Liver (tissue), 9 donors: ENCODE data around the gene GNG7. TPM values are rescaled to one million over a fixed set of nuclear protein-coding genes. Genes with fewer than 3 reads are reported as not detected.

Experiments used
- DNase-seq: peaks from one replicate; pipeline ENCODE4 v3.0.0-alpha.2; 2017; ENCODE audit warnings: low spot score
- H3K27ac ChIP-seq, 2 donors: one replicate each; pipeline ENCODE4 v1.7.0; 2013; ENCODE audit warnings: inconsistent platforms in 2 of 2, low read length in 2 of 2, control low read depth in 1 of 2, low read depth in 1 of 2, mild to moderate bottlenecking in 1 of 2
- H3K27me3 ChIP-seq, 4 donors: one replicate each; pipeline versions ENCODE4 v1.6.1 to v1.7.0; 2013; ENCODE audit warnings: low read length in 3 of 4, inconsistent platforms in 1 of 4, mild to moderate bottlenecking in 1 of 4, moderate library complexity in 1 of 4; ENCODE audit not compliant: control insufficient read depth in 4 of 4, insufficient read depth in 4 of 4
- H3K36me3 ChIP-seq, 4 donors: one replicate each; pipeline versions ENCODE4 v1.6.1 to v1.7.0; 2013; ENCODE audit warnings: low read length in 3 of 4, mild to moderate bottlenecking in 3 of 4, low read depth in 1 of 4, moderate library complexity in 1 of 4; ENCODE audit not compliant: control insufficient read depth in 4 of 4, insufficient read depth in 3 of 4
- H3K4me1 ChIP-seq, 4 donors: one replicate each; pipeline versions ENCODE4 v1.6.1 to v1.7.0; 2013; ENCODE audit warnings: low read length in 3 of 4, mild to moderate bottlenecking in 3 of 4, moderate library complexity in 1 of 4; ENCODE audit not compliant: control insufficient read depth in 4 of 4, insufficient read depth in 4 of 4
- H3K4me3 ChIP-seq, 3 donors: one replicate each; pipeline versions ENCODE4 v1.6.1 to v1.7.0; 2013; ENCODE audit warnings: low read length in 3 of 3, control low read depth in 1 of 3, low read depth in 1 of 3, mild to moderate bottlenecking in 1 of 3
- H3K9ac ChIP-seq, 2 donors: one replicate each; pipeline ENCODE4 v1.7.0; 2013; ENCODE audit warnings: low read length in 2 of 2, mild to moderate bottlenecking in 2 of 2, moderate library complexity in 2 of 2, control low read depth in 1 of 2, low read depth in 1 of 2
- H3K9me3 ChIP-seq, 4 donors: one replicate each; pipeline versions ENCODE4 v1.6.1 to v1.7.0; 2013; ENCODE audit warnings: low read length in 3 of 4; ENCODE audit not compliant: control insufficient read depth in 4 of 4
- EGR1 ChIP-seq, 2 donors: IDR thresholded peaks; 2 replicates each; pipeline ENCODE4 v1.6.1; 2016 to 2018; ENCODE audit warnings: antibody characterized with exemption in 2 of 2, low read depth in 2 of 2
- FOXA1 ChIP-seq: IDR thresholded peaks from 2 replicates; pipeline ENCODE4 v1.6.1; 2016; ENCODE audit warnings: antibody characterized with exemption
- FOXA2 ChIP-seq: IDR thresholded peaks from 2 replicates; pipeline ENCODE4 v1.6.1; 2016; ENCODE audit warnings: antibody characterized with exemption
- GABPA ChIP-seq, 2 donors: IDR thresholded peaks in 1 of 2; conservative IDR thresholded peaks in 1 of 2; 2 replicates each; pipeline ENCODE4 v1.6.1; 2016; ENCODE audit warnings: antibody characterized with exemption in 2 of 2, mild to moderate bottlenecking in 1 of 2, moderate library complexity in 1 of 2
- HNF4A ChIP-seq, 2 donors: conservative IDR thresholded peaks; 2 replicates each; pipeline ENCODE4 v1.6.1; 2016; ENCODE audit warnings: antibody characterized with exemption in 2 of 2, mild to moderate bottlenecking in 2 of 2
- HNF4G ChIP-seq: IDR thresholded peaks from 2 replicates; pipeline ENCODE4 v1.6.1; 2016; ENCODE audit warnings: antibody characterized with exemption
- JUND ChIP-seq, 2 donors: IDR thresholded peaks; 2 replicates each; pipeline ENCODE4 v1.6.1; 2016; ENCODE audit warnings: antibody characterized with exemption in 2 of 2
- MAX ChIP-seq: IDR thresholded peaks from 2 replicates; pipeline ENCODE4 v1.6.1; 2016; ENCODE audit warnings: antibody characterized with exemption
- NR2F2 ChIP-seq: IDR thresholded peaks from 2 replicates; pipeline ENCODE4 v1.6.1; 2016; ENCODE audit warnings: antibody characterized with exemption
- RAD21 ChIP-seq, 2 donors: IDR thresholded peaks; 2 replicates each; pipeline ENCODE4 v1.6.1; 2016; ENCODE audit warnings: antibody characterized with exemption in 2 of 2, mild to moderate bottlenecking in 2 of 2
- REST ChIP-seq: IDR thresholded peaks from 2 replicates; pipeline ENCODE4 v1.6.1; 2016; ENCODE audit warnings: antibody characterized with exemption, mild to moderate bottlenecking
- RXRA ChIP-seq, 2 donors: IDR thresholded peaks; 2 replicates each; pipeline ENCODE4 v1.6.1; 2017 to 2018; ENCODE audit warnings: antibody characterized with exemption in 2 of 2, mild to moderate bottlenecking in 1 of 2
- SP1 ChIP-seq: IDR thresholded peaks from 2 replicates; pipeline ENCODE4 v1.6.1; 2018; ENCODE audit warnings: antibody characterized with exemption, mild to moderate bottlenecking
- TAF1 ChIP-seq: conservative IDR thresholded peaks from 2 replicates; pipeline ENCODE4 v1.6.1; 2016; ENCODE audit warnings: antibody characterized with exemption, mild to moderate bottlenecking
- YY1 ChIP-seq: IDR thresholded peaks from 2 replicates; pipeline ENCODE4 v1.6.1; 2016; ENCODE audit warnings: antibody characterized with exemption, mild to moderate bottlenecking
- WGBS: extraction: QIAGEN DNeasy Blood & Tissue Kit; methylation state at CpG from one replicate; pipeline ENCODE4 v1.1.7; 2013; 5-methylcytosine and 5-hydroxymethylcytosine counted together
- polyA plus RNA-seq, 2 donors: library from polyadenylated mRNA; stranded (reverse) in 1 of 2; unstranded in 1 of 2; fragments of 200-250 nt in 1 of 2; fragments of >200 nt in 1 of 2; fragmentation: Nextera tagmentation in 1 of 2; extraction: Ambion mirVana in 1 of 2; gene quantifications; one replicate each; pipeline versions ENCODE4 v1.2.1 to v1.2.3, GENCODE V29; 2013 to 2015
- total RNA-seq, 2 donors: library from RNA; depleted of rRNA; stranded (reverse); fragments of >200 nt; gene quantifications; one replicate each; pipeline ENCODE4 v1.2.3, GENCODE V29; 2014
- TF ChIP-seq, protein P1 (sequence below): IDR thresholded peaks from 2 replicates; pipeline ENCODE4 v1.6.1; 2016; ENCODE audit warnings: antibody characterized with exemption
- TF ChIP-seq, protein P2 (sequence below): IDR thresholded peaks from 2 replicates; pipeline ENCODE4 v1.6.1; 2016; ENCODE audit warnings: antibody characterized with exemption
- TF ChIP-seq, protein P3 (sequence below): fragments of 150-350 bp; IDR thresholded peaks from 2 replicates; pipeline ENCODE4 v1.5.1; 2017; ENCODE audit warnings: improper control_type of control experiment, low read depth, low read length; ENCODE audit not compliant: missing input control
- donor health status: healthy.
- donor health status: healthy.
- donor health status: healthy.
- donor health status: healthy.
- donor health status: healthy.

GNG7 gene
- total and polyA plus RNA-seq, 4 donors: 0.75 to 1.9 (median 1.1) TPM

GRCh38 chr19:2589441-2589840 lies 113.1 kb downstream of the GNG7 start:
- 93% methylated on average over 10 of the region's 10 CpGs for WGBS

GRCh38 chr19:2588081-2588777 lies 114.3 kb downstream of the GNG7 start:
- TF ChIP-seq HNF4G: peak; percentile 21
- TF ChIP-seq GABPA (IDR thresholded peaks at IDR 0.05 in 1 of 2, conservative IDR thresholded peaks at IDR 0.05 in 1 of 2): peak in 1 of 2 donors; percentile 55
- peak; percentile 75 for TF ChIP-seq NR2F2
- TF ChIP-seq REST: peak; percentile 75
- peak; percentile 66 for TF ChIP-seq YY1
- peak; percentile 97 for TF ChIP-seq FOXA2
- peak; percentile 88 to 98 for TF ChIP-seq HNF4A (conservative IDR thresholded peaks at IDR 0.05)
- TF ChIP-seq TAF1: peak; percentile 34
- peak; percentile 95 for TF ChIP-seq FOXA1
- peak; percentile 93 for TF ChIP-seq SP1
- TF ChIP-seq RAD21 (IDR thresholded peaks at IDR 0.05): peak; percentile 36 to 51
- TF ChIP-seq RXRA (IDR thresholded peaks at IDR 0.05): peak; percentile 93 to 99
- peak; percentile 19 to 82 for TF ChIP-seq EGR1 (IDR thresholded peaks at IDR 0.05; ENCODE audit: low read depth in 2 of 2)
- TF ChIP-seq, protein P1, sequence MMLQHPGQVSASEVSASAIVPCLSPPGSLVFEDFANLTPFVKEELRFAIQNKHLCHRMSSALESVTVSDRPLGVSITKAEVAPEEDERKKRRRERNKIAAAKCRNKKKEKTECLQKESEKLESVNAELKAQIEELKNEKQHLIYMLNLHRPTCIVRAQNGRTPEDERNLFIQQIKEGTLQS: peak; percentile 56
- TF ChIP-seq MAX: peak; percentile 85
- TF ChIP-seq, protein P2, sequence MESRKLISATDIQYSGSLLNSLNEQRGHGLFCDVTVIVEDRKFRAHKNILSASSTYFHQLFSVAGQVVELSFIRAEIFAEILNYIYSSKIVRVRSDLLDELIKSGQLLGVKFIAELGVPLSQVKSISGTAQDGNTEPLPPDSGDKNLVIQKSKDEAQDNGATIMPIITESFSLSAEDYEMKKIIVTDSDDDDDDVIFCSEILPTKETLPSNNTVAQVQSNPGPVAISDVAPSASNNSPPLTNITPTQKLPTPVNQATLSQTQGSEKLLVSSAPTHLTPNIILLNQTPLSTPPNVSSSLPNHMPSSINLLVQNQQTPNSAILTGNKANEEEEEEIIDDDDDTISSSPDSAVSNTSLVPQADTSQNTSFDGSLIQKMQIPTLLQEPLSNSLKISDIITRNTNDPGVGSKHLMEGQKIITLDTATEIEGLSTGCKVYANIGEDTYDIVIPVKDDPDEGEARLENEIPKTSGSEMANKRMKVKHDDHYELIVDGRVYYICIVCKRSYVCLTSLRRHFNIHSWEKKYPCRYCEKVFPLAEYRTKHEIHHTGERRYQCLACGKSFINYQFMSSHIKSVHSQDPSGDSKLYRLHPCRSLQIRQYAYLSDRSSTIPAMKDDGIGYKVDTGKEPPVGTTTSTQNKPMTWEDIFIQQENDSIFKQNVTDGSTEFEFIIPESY: peak; percentile 92
- peak; percentile 47 to 79 for TF ChIP-seq JUND (IDR thresholded peaks at IDR 0.05)
- TF ChIP-seq, protein P3, sequence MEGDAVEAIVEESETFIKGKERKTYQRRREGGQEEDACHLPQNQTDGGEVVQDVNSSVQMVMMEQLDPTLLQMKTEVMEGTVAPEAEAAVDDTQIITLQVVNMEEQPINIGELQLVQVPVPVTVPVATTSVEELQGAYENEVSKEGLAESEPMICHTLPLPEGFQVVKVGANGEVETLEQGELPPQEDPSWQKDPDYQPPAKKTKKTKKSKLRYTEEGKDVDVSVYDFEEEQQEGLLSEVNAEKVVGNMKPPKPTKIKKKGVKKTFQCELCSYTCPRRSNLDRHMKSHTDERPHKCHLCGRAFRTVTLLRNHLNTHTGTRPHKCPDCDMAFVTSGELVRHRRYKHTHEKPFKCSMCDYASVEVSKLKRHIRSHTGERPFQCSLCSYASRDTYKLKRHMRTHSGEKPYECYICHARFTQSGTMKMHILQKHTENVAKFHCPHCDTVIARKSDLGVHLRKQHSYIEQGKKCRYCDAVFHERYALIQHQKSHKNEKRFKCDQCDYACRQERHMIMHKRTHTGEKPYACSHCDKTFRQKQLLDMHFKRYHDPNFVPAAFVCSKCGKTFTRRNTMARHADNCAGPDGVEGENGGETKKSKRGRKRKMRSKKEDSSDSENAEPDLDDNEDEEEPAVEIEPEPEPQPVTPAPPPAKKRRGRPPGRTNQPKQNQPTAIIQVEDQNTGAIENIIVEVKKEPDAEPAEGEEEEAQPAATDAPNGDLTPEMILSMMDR: no peak
- Histone ChIP-seq H3K27me3 (no peaks in the 10 kb centered on the region), H3K9ac (peak overlapping the region in 1 of 2 donors; percentile 57), H3K36me3 (no peaks in the 10 kb centered on the region), H3K4me3 (peak overlapping the region in 2 of 3 donors; percentile 2 to 15), H3K27ac (peak overlapping the region; percentile 90 to 93), H3K4me1 (peaks cover 5 to 39% (median 23%) of the 10 kb centered on the region in 4 donors), H3K9me3 (no peaks in the 10 kb centered on the region)
- 26% methylated on average over 30 of the region's 30 CpGs for WGBS
- peak; percentile 62 for DNase-seq

More at GRCh38 chr19:2589441-2589840, 113.1 kb downstream of the GNG7 start:
- H3K36me3 ChIP-seq: no peaks in the 10 kb centered on the region
- DNase-seq: no peak
- no peak for TF ChIP-seq FOXA2
- no peak for TF ChIP-seq MAX
- TF ChIP-seq RXRA (IDR thresholded peaks at IDR 0.05): no peak
- TF ChIP-seq, protein P2: no peak
- TF ChIP-seq RAD21 (IDR thresholded peaks at IDR 0.05): no peak
- TF ChIP-seq GABPA (IDR thresholded peaks at IDR 0.05 in 1 of 2, conservative IDR thresholded peaks at IDR 0.05 in 1 of 2): no peak
- no peaks in the 10 kb centered on the region for H3K9me3 ChIP-seq
- H3K27me3 ChIP-seq: no peaks in the 10 kb centered on the region
- peaks cover 5 to 39% (median 23%) of the 10 kb centered on the region in 4 donors for H3K4me1 ChIP-seq
- H3K9ac ChIP-seq: no peak overlapping the region
- no peak overlapping the region for H3K4me3 ChIP-seq
- no peak overlapping the region for H3K27ac ChIP-seq
